GM23248 (cell line): ENCODE results near the gene UVRAG. TPM values are rescaled to one million over a fixed set of nuclear protein-coding genes. Genes with fewer than 3 reads are reported as not detected.
A peak's percentile ranks its signal among the peaks of the same experiment; 100 is the strongest.

ENCODE experiments used
- DNase-seq: peaks from one replicate; pipeline ENCODE4 v3.0.0-alpha.2; 2015
- H2AFZ ChIP-seq: fragments of 200-600 bp; sonication (generic); 2 replicates; pipeline ENCODE4 v1.6.1; 2016; ENCODE audit warnings: antibody characterized with exemption
- H3F3A ChIP-seq: fragments of 200-600 bp; sonication (generic); 2 replicates; pipeline ENCODE4 v1.6.1; 2016; ENCODE audit warnings: mild to moderate bottlenecking, antibody characterized with exemption, mixed run types; ENCODE audit not compliant: insufficient read depth
- H3K27ac ChIP-seq: fragments of 200-600 bp; sonication (generic); 2 replicates; pipeline ENCODE4 v1.5.1; 2016; ENCODE audit warnings: mild to moderate bottlenecking
- H3K27me3 ChIP-seq: fragments of 200-600 bp; sonication (generic); replicated peaks from 2 replicates; pipeline ENCODE4 v1.6.1; 2016; ENCODE audit warnings: mild to moderate bottlenecking; ENCODE audit not compliant: insufficient read depth
- H3K36me3 ChIP-seq: fragments of 200-600 bp; sonication (generic); 2 replicates; pipeline ENCODE4 v1.6.1; 2016; ENCODE audit warnings: low read depth, mild to moderate bottlenecking
- H3K4me1 ChIP-seq: fragments of 200-600 bp; sonication (generic); 2 replicates; pipeline ENCODE4 v1.6.1; 2016; ENCODE audit warnings: mild to moderate bottlenecking; ENCODE audit not compliant: insufficient read depth
- H3K4me2 ChIP-seq: fragments of 200-600 bp; sonication (generic); one replicate; pipeline ENCODE4 v1.6.1; 2016; ENCODE audit warnings: mild to moderate bottlenecking; ENCODE audit not compliant: unreplicated experiment
- H3K4me3 ChIP-seq: fragments of 200-600 bp; sonication (generic); 2 replicates; pipeline ENCODE4 v1.5.1; 2016; ENCODE audit warnings: mild to moderate bottlenecking
- H3K79me2 ChIP-seq: fragments of 200-600 bp; sonication (generic); 2 replicates; pipeline ENCODE4 v1.6.1; 2016; ENCODE audit warnings: mild to moderate bottlenecking; ENCODE audit not compliant: insufficient read depth
- H3K9ac ChIP-seq: fragments of 200-600 bp; sonication (generic); 2 replicates; pipeline ENCODE4 v1.6.1; 2016; ENCODE audit warnings: mild to moderate bottlenecking
- H3K9me2 ChIP-seq: fragments of 200-600 bp; sonication (generic); 2 replicates; pipeline ENCODE4 v1.6.1; 2016; ENCODE audit warnings: mixed run types, mild to moderate bottlenecking, moderate library complexity; ENCODE audit not compliant: insufficient read depth
- H3K9me3 ChIP-seq: fragments of 200-600 bp; sonication (generic); one replicate; pipeline ENCODE4 v1.6.1; 2017; ENCODE audit warnings: low read depth
- H4K20me1 ChIP-seq: fragments of 200-600 bp; sonication (generic); 2 replicates; pipeline ENCODE4 v1.6.0; 2016; ENCODE audit not compliant: insufficient read depth
- EZH2 ChIP-seq: fragments of 200-600 bp; sonication (generic); IDR thresholded peaks from 2 replicates; pipeline ENCODE4 v1.6.1; 2018; ENCODE audit warnings: antibody characterized with exemption, mild to moderate bottlenecking; ENCODE audit not compliant: insufficient read depth, poor library complexity, severe bottlenecking
- EZH2phosphoT487 ChIP-seq: fragments of 200-600 bp; sonication (generic); IDR thresholded peaks from 2 replicates; pipeline ENCODE4 v1.6.1; 2018; ENCODE audit warnings: antibody characterized with exemption, moderate library complexity, mild to moderate bottlenecking, low read depth; ENCODE audit not compliant: insufficient read depth
- WGBS, 2 experiments: methylation state at CpG; one replicate each; pipeline ENCODE4 v1.1.6; 2015 to 2017; ENCODE audit warnings: low lambda C conversion rate in 2 of 2, low coverage in 1 of 2; ENCODE audit errors: missing lambda C conversion rate in 2 of 2; 5-methylcytosine and 5-hydroxymethylcytosine counted together
- in situ Hi-C: fragments of 300-500 bp; cut with MboI; formaldehyde crosslinking; loops from 2 replicates; pipeline ENCODE4 v1.15.0; 2020
- polyA plus RNA-seq: library from polyadenylated mRNA; unstranded; fragments of >200 nt; fragmentation: Nextera tagmentation; extraction: Ambion mirVana; gene quantifications from 2 replicates; pipeline ENCODE4 v1.2.1, GENCODE V29; 2016
- total RNA-seq: library from RNA; depleted of rRNA; stranded (reverse); fragments of >200 nt; shearing (Covaris generic); gene quantifications from 2 replicates; pipeline ENCODE4 v1.2.3, GENCODE V29; 2014

UVRAG gene
- total and polyA plus RNA-seq, 2 experiments from 2014 or later = 9.9 to 11.0 TPM

- Histone ChIP-seq H3K9me3 (no peaks in the 10 kb centered on the region), H3K4me3 (no peak overlapping the region), H3K27me3 (no peaks in the 10 kb centered on the region), H3F3A (no peaks in the 10 kb centered on the region), H2AFZ (no peak overlapping the region), H3K4me1 (no peaks in the 10 kb centered on the region), H3K27ac (no peak overlapping the region), H3K36me3 (no peaks in the 10 kb centered on the region), H3K79me2 (no peaks in the 10 kb centered on the region), H4K20me1 (no peaks in the 10 kb centered on the region), H3K9ac (no peak overlapping the region), H3K9me2 (no peaks in the 10 kb centered on the region), H3K4me2 (no peak overlapping the region)
- 87 to 89% methylated on average over 6 of the region's 6 CpGs for WGBS, 2 experiments
- no peak for DNase-seq
- no peak for TF ChIP-seq EZH2phosphoT487
- TF ChIP-seq EZH2 = no peak
- in situ Hi-C loops = no loop called here
Observed at GRCh38 chr11:75800728-75801361, 14.2 kb upstream of the UVRAG start.

- Histone ChIP-seq H3F3A (no peaks in the 10 kb centered on the region), H3K4me3 (no peak overlapping the region), H3K27ac (no peak overlapping the region), H3K9me2 (no peaks in the 10 kb centered on the region), H3K9ac (no peak overlapping the region), H3K36me3 (no peaks in the 10 kb centered on the region), H3K9me3 (no peaks in the 10 kb centered on the region), H3K27me3 (no peaks in the 10 kb centered on the region), H3K4me1 (no peaks in the 10 kb centered on the region), H3K4me2 (no peak overlapping the region), H4K20me1 (no peaks in the 10 kb centered on the region), H2AFZ (no peak overlapping the region), H3K79me2 (no peaks in the 10 kb centered on the region)
- DNase-seq = no peak
- WGBS, 2 experiments = 84 to 85% methylated on average over 9 of the region's 9 CpGs
- TF ChIP-seq EZH2 (no peak), EZH2phosphoT487 (no peak)
- in situ Hi-C loops = no loop called here
Observed at GRCh38 chr11:75801362-75802020, 13.5 kb upstream of the UVRAG start.

GRCh38 chr11:75802021-75802912 lies 12.7 kb upstream of the UVRAG start:
- TF ChIP-seq EZH2phosphoT487 (no peak), EZH2 (no peak)
- Histone ChIP-seq H3K79me2 (no peaks in the 10 kb centered on the region), H3K27ac (no peak overlapping the region), H3K9me3 (no peaks in the 10 kb centered on the region), H3F3A (no peaks in the 10 kb centered on the region), H3K4me2 (no peak overlapping the region), H3K36me3 (no peaks in the 10 kb centered on the region), H3K27me3 (no peaks in the 10 kb centered on the region), H3K4me3 (no peak overlapping the region), H3K4me1 (no peaks in the 10 kb centered on the region), H4K20me1 (no peaks in the 10 kb centered on the region), H3K9me2 (no peaks in the 10 kb centered on the region), H2AFZ (no peak overlapping the region), H3K9ac (no peak overlapping the region)
- 81 to 83% methylated on average over 12 of the region's 12 CpGs for WGBS, 2 experiments
- in situ Hi-C loops = no loop called here
- no peak for DNase-seq

- H3K27ac ChIP-seq = no peak overlapping the region
- no peaks in the 10 kb centered on the region for H3K27me3 ChIP-seq
- H3K4me2 ChIP-seq = no peak overlapping the region
- H3K9me3 ChIP-seq = no peaks in the 10 kb centered on the region
- peak; percentile 77 for DNase-seq
- H3K4me3 ChIP-seq = no peak overlapping the region
- in situ Hi-C loops = no loop called here
- H3K79me2 ChIP-seq = no peaks in the 10 kb centered on the region
- no peaks in the 10 kb centered on the region for H4K20me1 ChIP-seq
- H3K9ac ChIP-seq = no peak overlapping the region
- no peak for TF ChIP-seq EZH2phosphoT487
- TF ChIP-seq EZH2 = no peak
- WGBS, 2 experiments = 26 to 27% methylated on average over 10 of the region's 10 CpGs
- H3F3A ChIP-seq = no peaks in the 10 kb centered on the region
- H3K4me1 ChIP-seq = no peaks in the 10 kb centered on the region
- H2AFZ ChIP-seq = no peak overlapping the region
- H3K36me3 ChIP-seq = no peaks in the 10 kb centered on the region
- no peaks in the 10 kb centered on the region for H3K9me2 ChIP-seq
Observed at GRCh38 chr11:75802913-75803820, 11.8 kb upstream of the UVRAG start.
